Muscle of arm (tissue), 12 donors: ENCODE data around the gene GALNT13. TPM values are rescaled to one million over a fixed set of nuclear protein-coding genes. Genes with fewer than 3 reads are reported as not detected.
"Not testable (repeated sequence)": the region's sequence is repeated elsewhere in the genome, so short reads cannot be mapped to it uniquely, and the experiment has no call there.

Experiments
- DNase-seq: peaks from one replicate; pipeline ENCODE4 v3.0.0-alpha.2; 2013
- polyA plus RNA-seq, 12 donors: library from polyadenylated mRNA; unstranded; fragments of 120-200 nt; gene quantifications; one replicate each; pipeline ENCODE4 v1.2.1, GENCODE V29; 2013; ENCODE audit not compliant: insufficient read length in 12 of 12

The GALNT13 gene
- polyA plus RNA-seq, 12 donors: 0.20 to 1.0 (median 0.49) TPM; not detected in 2

DNA sequence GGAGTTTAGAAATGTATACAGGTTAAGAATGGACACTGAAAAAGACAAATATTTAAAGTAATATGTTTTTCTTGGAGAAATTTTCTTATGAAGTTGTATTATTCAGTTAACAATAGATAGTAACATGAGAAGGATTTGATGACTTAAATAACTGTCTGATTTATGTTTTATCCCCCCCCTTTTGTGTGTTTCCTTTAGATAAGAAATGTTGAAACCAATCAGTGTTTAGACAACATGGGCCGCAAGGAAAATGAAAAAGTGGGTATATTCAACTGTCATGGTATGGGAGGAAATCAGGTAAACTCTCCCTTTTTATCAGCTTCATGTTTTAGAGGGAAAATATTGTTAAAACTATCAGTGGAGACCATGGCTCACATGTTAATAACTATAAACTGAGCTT lies 537.1 kb downstream of the GALNT13 start:
- DNase-seq: no peak

DNA sequence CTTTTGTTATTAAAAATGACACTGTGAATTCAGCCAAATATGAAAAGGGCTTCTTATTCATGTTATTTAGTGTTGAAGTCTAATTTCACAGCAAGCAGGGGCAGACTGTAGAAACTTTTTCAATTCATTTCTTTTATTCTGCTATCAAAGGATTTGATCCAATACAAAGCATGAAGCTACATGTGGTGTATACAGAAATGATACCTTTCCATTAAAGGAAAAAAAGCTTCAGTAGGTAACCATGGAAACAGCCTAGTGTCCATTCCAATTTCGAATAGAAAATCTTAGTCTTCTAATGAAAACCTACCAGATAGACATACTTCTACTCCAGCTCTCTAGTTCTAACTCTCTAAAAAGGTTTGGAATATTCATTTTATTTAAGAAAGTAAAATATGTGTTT lies 550.5 kb downstream of the GALNT13 start:
- DNase-seq: no peak

DNA sequence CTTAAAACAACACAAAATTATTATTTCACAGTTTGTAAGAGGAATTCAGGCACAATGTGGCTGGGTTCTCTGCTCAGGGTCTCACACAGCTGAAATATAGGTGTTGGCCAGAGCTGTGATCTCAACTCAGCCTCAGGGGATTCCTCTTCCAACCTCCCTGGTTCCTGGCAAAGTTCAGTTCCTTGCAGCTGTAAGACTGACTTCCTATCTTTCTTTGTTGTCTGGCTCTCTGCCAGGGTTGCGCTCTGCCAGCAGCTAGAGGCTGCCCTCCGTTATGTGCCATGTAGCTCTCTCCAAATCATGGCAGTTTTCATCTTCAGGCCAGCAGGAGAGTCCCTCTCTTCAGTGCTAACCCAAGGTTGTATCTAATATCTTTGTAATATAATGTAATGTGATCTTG lies 554.3 kb downstream of the GALNT13 start:
- DNase-seq: no peak

DNA sequence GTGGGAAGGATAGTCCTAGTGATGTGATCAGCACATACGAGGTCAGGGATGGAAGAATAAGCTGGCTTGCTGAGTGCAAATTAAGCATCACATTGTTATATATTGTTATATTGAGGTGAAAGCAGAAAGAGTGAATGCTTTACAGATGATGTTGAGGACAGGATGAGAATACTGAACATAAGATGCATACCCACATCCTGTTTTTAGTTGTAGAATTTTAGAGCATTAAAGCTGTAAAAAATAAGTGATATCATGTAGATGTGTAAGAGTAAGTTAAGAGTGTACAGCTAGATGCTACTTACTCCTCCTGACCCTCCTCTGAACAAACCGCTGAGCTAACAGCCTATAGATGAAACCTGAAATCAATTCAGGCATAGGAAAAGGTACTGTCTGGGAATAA lies 555.7 kb downstream of the GALNT13 start:
- no peak for DNase-seq

DNA sequence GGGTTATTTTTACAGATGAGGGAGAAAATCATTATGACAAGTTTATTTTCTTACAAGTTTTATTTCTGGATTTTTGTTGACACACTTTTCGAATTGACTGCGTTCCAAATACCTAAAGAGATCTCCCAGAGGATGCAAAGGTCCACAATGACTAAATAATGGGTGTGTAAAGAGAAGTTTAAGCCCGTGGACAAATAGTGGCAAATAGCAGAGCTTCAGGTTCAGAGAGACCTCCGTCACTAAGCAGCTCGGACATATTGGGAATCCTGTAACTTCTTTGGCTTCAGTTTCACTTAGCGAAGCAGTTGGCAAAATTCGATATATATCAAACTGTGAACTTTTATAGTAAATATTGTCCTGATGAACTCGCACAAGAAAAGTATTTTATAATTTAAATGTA lies 556.3 kb downstream of the GALNT13 start:
- DNase-seq: no peak

DNA sequence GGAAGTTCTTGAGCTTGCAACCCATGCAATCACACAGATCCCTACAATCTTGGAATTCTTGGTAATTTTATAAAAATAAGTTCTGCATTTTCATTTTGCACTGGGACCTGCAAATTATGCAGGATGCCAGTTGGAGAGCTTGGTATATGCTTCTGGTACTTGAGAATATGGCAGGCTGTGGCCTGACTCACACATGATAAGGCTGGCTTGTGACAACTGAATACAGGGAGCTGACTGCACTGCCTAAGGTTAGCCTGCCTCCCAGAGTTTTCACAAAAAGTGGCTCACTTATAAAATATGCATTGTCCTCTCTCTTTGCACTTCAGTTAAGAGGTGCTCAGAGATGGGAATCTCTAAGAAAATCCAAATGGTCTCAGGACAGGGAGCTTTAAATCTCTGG lies 561.3 kb downstream of the GALNT13 start:
- no peak for DNase-seq

DNA sequence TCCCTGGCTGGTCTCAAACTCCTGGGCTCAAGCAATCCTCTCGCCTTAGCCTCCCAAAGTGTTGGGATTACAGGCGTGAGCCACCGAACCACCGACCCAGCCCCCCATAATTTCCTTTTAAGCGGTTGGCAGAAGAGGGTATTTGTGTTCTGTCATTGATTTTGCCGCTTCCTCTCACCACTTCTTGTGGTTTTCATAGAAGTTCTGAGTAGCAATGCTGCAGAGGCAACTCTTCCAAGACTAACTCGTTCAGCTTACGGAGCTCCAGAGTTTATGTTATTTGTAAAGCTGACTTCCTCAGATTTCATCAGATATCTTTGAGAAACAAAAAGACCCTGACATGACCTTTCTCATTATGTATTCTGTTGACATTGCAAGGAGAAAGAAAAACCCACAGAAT lies 565.4 kb downstream of the GALNT13 start:
- DNase-seq: no peak

DNA sequence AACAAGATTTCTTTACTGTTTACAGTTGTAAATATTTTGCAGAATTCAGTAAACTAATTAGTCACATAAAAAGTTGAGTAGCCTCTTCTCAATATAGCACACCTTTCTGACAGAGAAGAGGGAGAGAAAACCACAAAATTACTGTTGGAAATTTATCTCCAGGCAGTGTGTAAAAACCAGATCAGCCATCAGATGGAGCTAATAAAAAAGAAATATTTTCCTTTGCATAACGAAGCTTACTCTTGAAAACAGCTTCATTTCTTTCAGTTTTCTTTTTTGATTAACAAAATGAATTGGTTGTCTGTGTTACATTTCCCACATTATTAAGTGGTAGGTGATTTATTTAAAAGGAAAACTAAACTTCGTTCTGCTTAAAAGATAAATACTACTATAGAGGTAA lies 567.4 kb downstream of the GALNT13 start:
- DNase-seq: no peak

DNA sequence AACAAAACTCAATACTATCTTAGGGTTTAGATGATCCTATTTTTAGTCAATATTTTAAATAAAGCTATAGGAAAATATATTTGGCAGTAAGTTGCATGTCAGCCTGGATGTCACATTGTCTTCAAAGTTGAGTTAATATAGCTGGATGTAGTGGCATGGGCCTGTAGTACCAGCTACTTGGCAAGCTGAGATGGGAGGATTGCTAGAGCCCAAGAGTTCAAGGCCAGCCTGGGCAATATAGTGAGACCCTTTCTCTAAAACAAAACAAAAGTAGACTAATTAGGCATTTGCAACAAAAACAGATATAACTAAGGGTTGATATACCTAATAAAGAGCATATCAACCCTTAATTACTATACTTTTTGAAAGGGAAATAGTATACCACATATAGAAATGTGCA lies 572.2 kb downstream of the GALNT13 start:
- no peak for DNase-seq

DNA sequence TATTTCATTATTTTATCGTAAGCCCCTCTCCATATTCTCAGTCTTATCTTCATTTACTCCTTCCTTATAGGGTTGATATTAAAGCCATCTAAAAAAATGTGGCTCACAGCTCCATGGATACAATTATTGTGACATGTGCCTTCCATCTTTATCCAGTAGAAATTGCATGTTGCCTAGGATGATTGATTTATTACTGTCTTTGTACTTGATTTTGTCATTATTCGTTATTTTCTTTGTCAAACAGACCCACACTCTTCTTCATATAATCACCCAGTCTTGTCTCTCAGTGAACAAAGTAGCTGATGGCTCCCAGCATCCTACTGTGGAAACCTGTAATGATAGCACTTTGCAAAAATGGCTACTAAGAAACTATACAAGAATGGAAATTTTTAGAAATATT lies 574.6 kb downstream of the GALNT13 start:
- DNase-seq: no peak

DNA sequence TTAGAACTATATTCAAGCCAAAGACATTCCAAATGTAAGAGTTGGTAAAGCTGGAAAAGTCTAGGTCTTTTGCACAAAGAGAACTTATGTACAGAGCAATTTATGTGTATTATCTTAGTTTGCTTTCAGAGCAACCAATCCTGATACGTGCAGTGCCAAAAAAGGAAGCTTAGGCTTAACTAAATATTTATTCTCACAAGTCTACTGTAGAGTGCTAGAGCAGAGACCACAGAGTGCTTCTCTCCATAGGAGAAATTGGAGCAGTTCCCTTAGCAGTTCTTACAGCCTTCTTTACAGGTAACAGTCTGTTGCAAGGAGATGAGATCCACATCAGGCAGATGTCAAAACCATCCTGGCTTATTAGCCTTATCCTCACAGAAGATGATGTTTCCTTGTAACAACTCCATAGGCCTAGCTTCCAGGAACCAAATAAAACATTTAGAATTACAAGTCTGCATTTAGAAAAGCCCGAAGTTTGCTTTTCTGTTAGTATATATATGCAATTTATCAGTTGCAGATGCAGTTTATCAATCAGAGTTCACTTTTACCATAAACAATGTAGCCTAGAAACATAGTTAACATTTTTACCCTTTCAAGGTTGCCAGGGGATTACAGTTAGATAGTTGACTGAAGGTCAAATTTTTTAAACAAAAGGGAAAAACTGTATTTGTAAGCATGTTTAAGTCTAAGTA lies 576.2 kb downstream of the GALNT13 start:
- no peak for DNase-seq

DNA sequence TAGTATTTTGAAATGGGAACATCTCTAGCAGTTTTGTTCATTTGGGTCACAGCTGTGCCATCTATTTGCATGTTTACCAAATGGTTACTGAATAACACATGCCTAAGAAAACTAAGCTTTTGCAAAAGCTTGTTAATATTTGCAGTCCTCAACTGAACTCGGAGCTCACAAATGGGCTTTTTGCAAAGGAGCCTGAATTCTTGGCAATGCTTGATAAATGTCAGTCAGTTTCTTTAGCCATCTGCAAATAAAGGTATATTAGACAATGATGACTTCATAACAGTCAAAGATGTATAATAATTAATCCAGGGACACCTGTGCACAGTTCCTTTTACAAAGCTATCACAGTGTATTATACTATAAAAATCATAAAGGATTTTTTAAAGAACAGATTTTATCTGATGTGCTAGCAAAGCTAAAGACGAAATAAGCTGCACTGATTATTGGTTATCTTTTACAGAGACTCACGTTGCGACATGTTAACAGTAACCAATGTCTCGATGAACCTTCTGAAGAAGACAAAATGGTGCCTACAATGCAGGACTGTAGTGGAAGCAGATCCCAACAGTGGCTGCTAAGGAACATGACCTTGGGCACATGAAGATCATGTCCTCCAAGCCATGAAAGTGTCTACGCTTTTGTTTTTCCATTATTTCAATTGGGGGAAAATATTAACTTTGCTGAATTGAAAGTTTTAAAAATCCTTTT lies 578.4 kb downstream of the GALNT13 start:
- no peak for DNase-seq

DNA sequence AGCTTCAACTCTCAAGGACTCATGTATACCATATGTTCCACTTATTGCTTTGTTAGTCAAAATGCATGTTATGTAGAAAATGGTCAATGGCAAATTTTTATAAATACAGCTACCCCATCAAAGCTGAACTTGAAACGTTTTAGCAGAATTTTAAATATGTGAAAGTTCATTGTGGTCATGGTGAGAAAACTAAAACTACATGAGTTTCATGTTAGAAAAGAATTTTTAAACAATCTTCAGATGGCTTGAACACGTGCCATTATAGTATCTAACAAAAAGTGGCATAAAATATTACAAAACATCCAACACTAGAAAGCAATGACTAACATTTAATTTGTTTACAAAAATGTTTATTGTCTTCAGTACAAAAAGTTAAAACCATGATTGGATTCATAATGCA lies 580.7 kb downstream of the GALNT13 start:
- DNase-seq: no peak

DNA sequence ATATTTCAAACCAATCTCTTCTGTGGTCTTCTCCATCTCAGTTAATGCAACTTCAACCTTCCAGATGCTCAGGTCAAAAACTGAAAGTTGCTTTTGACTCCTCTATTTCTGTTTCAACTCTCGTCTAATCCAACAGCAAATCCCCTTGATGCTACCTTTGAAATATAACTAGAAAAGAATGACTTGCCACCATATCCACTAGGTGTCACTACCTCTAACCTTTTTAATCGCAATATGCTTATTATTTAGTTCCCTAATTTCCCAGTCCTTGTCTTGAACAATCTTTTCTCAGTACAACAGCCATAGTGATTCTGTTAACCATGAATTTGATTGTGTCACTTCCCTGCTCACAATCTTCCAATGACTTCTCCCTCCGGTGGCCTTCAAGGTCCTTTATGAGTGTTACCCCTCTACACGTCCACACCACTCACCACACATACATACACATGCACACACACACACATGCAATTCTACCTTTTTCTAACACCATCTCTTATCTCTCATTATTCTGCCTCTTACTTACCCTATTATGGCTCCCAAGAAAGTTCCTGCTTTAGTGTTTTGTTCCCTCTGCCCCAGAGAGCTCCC lies 581.3 kb downstream of the GALNT13 start:
- no peak for DNase-seq

DNA sequence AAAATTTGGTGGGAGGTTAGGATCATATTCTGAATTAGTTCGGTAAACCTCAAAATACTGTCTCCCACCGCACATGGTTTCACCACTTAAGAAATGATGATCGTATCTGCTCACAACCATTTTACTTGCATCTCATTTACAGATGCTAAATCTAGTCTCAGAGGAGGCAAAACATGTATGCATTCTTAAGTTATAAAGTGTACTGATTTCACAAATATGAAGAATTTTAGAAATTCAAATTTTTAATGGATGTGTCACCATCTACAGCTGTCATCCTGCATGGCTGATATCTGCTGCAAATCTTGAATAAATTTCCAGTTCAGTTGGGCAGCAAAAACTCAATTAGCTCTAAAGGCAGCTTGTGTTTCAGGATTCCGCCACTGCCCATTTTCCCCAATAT lies 583.4 kb downstream of the GALNT13 start:
- DNase-seq: no peak

DNA sequence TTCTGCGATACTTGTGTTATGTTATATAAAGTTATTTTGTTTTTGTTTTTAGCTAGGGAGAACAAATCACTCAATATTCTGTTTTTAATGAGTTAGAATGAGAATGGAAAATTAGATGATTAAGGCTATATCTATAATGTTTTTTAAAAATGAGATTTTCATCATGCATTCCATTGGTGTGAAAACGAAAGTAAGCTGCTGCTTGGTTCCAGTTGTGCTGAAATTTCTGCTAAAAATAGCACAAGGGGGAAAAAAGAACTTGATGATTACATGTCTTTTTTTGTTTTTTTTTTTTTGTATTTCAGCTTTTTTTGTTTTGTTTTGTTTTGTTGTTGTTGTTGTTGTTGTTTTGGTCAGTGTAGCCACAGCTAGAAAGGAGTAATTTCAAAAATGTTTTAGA lies 584.1 kb downstream of the GALNT13 start:
- DNase-seq: peak; percentile 31

DNA sequence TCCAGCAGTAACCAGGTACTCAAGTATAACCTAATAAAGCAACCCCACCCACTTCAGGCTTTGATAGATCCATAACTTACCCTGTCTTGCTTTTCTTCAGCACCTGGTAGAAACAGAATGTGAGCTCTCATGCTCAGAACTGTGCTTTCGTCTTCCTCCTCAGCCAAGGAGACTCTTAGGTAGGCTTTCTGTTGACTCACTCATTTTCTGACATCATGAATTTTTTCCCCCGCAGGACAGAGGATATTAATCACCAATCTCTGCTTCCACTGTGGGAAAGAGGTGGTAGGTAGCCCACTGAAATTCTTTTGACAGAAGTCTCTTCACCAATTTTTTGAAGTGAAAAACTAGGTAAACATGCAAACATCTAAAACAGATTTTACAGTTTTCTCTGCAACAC lies 585.6 kb downstream of the GALNT13 start:
- no peak for DNase-seq

DNA sequence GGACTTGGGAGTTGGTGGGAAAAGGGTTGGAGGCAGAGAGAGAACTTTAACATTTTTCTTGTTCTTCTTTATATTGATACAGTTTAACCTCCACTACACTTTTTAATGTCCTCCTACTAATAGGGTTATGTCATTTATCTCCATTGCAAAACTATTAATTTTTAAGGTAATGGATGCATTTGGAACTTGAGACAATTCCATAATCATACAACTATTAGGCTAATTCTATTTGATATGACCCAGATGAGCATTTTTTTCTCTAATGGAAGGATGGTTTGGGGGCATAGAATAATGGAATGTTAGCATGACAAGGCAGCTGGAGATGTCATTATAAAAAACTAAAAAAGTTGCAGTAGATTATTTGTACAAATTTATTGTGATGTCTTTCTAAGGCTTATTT lies 587.6 kb downstream of the GALNT13 start:
- no peak for DNase-seq

DNA sequence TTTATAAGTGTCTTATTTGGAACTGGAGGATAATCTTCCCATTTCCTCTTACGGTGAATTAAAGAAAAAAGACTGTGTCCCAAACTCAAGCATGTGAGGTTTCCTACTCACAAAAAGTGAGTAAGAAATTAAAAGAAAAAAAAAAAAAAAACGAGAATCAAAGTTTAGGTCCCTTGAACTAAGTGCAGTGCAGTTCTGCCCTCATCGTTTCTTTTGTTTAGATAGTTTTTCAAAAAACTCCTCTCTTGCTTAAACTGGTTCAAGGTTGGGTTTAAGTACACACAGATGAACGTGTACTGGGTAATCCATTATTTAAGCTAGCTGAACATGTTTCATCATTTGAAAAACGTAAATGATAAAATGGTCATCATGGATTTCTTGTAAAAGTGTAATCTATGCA lies 590.9 kb downstream of the GALNT13 start:
- no peak for DNase-seq

DNA sequence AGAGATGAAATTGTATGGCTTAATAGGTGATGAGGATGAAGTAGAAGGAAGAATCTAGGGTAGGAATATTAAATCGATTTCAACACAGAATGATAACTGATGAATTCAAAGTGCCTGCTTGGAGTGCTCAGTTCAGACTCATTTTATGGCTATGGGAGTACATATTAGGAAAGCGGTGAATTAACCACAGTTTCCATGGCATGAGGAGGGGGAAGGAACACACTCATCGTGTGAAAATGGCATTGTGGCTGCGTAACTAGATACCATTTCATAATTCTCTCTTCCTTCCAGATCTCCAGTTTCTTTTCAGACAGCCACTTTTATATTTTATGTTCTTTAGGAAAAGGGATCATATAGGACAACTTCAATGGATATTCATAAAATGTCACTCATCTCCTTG lies 594.5 kb downstream of the GALNT13 start:
- no peak for DNase-seq

DNA sequence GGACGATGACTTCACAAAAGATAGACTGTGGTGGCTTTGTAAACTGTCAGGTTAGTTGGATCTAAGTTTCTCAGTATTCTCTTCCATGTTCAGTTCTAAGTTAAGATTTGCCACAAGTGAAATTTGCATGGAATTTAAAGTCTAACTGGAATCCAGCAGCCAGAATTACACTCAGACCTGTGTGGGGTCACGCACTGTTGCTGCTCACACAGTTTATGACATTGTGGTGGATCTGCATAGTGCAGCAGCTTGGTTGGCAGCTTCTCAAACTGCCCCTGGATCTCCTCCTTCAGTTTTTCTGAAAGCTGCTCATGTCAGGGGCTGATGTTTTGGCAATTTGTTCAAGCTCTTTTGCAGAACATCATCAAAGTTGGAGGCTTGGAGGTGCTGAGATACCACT lies 598.7 kb downstream of the GALNT13 start:
- DNase-seq: no peak

DNA sequence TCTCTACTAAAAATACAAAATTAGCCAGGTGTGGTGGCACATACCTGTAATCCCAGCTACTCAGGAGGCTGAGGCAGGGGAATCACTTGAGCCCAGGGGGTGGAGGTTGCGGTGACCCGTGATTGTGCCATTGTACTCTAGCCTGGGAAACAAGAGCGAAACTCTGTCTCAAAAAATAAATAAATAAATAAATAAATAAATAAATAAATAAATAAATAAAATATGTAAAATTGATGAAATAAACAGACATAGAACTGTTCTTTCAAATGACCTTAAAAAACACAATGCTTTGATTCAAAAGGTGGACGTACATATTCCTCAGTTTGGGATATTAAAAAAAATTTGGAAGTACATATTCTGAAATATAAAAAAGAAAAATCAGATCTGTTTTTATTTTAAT lies 599.8 kb downstream of the GALNT13 start:
- DNase-seq: not testable (repeated sequence)

DNA sequence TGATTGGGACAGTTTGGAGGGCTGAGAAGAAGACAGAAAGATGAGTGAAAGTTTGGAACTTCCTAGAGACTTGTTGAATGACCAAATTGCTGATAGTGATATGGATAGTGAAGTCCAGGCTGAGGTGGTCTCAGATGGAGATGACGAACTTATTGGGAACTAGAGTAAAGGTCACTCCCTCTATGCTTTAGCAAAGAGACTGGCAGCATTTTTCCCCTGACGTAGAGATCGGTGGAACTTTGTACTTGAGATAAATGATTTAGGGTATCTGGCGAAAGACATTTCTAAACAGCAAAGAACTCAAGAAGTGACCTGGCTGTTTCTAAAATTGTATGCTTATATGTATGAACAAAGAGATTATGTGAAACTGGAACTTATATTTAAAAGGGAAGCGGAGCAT lies 605.6 kb downstream of the GALNT13 start:
- no peak for DNase-seq

DNA sequence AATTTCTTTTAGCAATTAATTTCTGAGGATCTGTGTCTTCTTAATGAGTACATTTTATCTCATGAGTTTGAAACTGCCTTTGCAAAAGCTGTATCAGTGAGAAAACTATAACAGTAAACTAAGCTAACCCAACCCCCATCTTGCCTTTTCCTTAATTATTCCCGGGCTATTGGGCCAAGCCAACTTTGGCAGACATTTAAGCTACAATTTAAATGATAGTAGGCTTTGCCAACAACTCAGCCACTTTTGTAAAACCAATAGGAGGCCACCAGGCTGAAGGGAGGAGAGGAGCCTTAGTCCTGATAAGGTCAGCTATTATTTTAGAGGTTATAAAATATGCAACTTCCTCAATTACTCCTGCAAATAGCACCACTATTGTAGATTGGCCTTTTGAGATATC lies 608.8 kb downstream of the GALNT13 start:
- no peak for DNase-seq
